ENCODE data around the gene UCP3.

Gene UCP3

GRCh38 chr11:73950869-73951710 is 57.8 kb downstream of the UCP3 start, which contains the start of gene DNAJB13:
Gene DNAJB13, plus strand, starts transcription at chr11:73951026. Its CDS starts 44 bp downstream, at chr11:73951070.
- no peak for DNase-seq

Measured in bone marrow (tissue), 2 donors.